ENCODE data around the gene ETS1. TPM values are rescaled to one million over a fixed set of nuclear protein-coding genes. Genes with fewer than 3 reads are reported as not detected.

The ETS1 gene, protein sequence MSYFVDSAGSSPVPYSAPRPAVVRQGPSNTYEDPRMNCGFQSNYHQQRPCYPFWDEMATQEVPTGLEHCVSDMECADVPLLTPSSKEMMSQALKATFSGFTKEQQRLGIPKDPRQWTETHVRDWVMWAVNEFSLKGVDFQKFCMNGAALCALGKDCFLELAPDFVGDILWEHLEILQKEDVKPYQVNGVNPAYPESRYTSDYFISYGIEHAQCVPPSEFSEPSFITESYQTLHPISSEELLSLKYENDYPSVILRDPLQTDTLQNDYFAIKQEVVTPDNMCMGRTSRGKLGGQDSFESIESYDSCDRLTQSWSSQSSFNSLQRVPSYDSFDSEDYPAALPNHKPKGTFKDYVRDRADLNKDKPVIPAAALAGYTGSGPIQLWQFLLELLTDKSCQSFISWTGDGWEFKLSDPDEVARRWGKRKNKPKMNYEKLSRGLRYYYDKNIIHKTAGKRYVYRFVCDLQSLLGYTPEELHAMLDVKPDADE
- total RNA-seq, result 100 to 1,000 TPM; 436 to 444 TPM

DNA sequence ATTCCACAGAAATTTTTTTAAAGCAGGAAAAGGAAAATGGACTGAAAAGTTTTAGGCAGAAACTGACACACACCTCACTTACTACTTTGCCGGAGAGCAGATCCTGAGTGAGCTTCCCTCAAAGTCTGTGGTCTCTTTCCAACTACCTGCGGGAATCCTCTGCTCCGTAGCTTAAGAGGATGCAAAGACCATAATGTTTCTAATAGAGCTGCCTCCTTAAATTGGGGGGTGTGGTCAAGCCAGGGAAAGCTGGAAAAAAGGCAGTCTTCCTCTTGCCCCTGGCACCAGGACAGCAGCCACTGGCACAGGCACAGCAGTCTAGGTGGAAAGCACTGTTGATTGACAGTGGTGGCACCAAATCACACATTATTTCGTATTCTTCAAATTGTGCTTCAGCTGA, at the start of gene ETS1:
Gene ETS1 (minus strand): TSS at position 144 of the 400 bp plus-strand sequence. CDS start 14,428 bp downstream, outside the sequence.
- Mint-ChIP-seq H3K9me3 (no peaks in the 10 kb centered on the region), H3K4me3 (no peak within 1 kb of the TSS), H3K4me1 (ENCODE audit: low read depth) (peaks cover 16% of the 10 kb centered on the region), H3K27ac (no peak within 1 kb of the TSS), H3K27me3 (no peaks in the 10 kb centered on the region), H3K36me3 (no peaks in the 10 kb centered on the region)
- POLR2A ChIA-PET, result no interaction called here
- intact Hi-C loops (cut with micrococcal nuclease), result no loop called here
- no peak for DNase-seq
- CTCF ChIA-PET, result interaction anchor here (1.3 kb wide), 1 partner anchor 11 kb away, joined by 3 read pairs; no protein-coding TSS in a partner anchor

DNA sequence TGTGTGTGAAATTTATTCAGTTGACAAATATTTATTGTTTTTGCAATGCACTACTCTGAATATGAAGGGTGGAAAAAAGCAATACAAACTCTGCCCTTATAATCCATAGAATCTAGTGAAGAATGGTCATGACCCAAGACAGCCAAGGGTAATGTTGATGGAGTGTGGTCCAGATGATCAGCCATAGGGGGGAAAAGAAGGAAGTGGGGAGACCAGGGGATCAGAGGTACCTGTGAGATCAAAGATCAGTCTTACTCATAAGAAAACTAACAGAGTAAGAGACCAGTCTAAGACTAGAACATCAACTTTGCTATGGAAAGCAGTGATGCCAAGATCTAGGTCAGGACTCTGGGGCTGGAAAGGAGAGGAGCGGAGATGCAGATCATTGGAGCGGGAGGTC, 47.0 kb upstream of the ETS1 start:
- CTCF ChIA-PET, result interaction anchor here (0.6 to 12.7 kb wide), 7 partner anchors 9 to 477 kb away, joined by 3 to 264 read pairs (median 25); no protein-coding TSS in a partner anchor
- Mint-ChIP-seq H3K4me3 (no peak overlapping the region), H3K36me3 (no peaks in the 10 kb centered on the region), H3K4me1 (ENCODE audit: low read depth) (peaks cover 30% of the 10 kb centered on the region), H3K27ac (no peak overlapping the region), H3K27me3 (peaks cover 1% of the 10 kb centered on the region), H3K9me3 (no peaks in the 10 kb centered on the region)
- intact Hi-C loops (cut with micrococcal nuclease), result no loop called here
- no peak for DNase-seq
- POLR2A ChIA-PET, result interaction anchor here (0.6 kb wide), 1 partner anchor 970 kb away, joined by 3 read pairs; no protein-coding TSS in a partner anchor

DNA sequence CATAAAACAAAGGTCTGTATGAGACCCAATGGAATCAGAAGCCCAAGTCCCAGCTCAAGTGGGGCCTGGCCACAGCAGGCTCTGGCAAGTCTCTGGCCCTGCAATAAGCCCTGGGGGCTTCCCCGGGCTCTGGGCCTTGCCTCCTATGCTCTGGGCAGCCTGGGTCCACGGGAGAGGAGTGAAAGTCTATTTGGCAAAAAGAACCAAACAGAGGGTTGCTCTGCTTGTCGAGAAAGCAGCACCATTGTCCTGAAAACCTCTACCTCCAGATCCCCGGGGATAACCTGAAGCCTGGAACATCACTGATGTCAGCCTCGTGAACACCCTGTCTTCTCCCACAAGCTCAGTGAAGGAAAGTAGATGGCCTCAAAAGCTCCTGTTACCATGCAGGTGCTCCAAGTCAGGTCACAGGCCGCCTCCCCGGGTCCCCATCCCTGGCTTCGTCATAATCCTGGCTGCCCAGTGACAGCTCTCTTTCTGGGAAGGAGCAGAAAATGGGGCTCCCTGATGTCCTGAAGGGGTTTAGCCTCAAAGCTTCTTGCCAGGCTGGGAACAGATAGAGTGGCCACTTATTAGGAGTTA, 46.1 kb upstream of the ETS1 start:
- Mint-ChIP-seq H3K4me1 (ENCODE audit: low read depth) (peaks cover 39% of the 10 kb centered on the region), H3K27ac (no peak overlapping the region), H3K4me3 (no peak overlapping the region), H3K9me3 (no peaks in the 10 kb centered on the region), H3K36me3 (no peaks in the 10 kb centered on the region), H3K27me3 (peaks cover 1% of the 10 kb centered on the region)
- no peak for DNase-seq
- POLR2A ChIA-PET, result no interaction called here
- intact Hi-C loops (cut with micrococcal nuclease), result no loop called here
- CTCF ChIA-PET, result interaction anchor here (0.8 to 12.7 kb wide), 12 partner anchors 8 to 601 kb away, joined by 3 to 264 read pairs (median 14); no protein-coding TSS in a partner anchor

DNA sequence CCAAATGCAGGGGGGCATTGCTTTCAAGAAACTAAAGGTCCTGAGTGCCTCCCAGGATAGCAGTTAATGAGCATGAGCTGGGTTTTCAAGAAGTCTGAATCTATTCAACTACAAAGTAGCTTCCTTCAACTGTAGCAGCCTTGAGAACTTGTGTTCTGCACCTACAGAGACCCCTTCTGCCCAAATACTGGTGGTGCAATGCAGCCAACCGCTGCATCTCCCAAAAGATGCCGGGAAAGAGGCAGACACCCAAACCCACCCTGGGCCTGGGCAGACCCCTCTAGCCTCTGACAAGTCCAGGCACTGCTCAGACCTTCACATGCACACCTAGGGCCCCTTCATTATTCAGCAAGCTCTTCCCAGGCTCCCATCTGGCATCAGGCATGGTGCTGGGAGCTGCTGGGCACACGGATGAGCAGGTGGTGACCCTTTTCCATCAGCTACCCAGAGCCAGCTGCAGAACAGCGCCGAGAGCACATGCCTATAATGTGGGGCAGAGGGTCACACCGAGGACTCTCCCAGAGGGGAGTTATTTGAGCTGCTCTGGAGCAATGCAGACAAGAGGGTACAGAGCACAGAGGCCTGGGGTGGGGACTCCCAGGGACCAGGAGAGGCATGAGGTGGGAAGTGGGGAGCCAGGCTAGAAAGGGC, 44.9 kb upstream of the ETS1 start:
- no peak overlapping the region for H3K27ac Mint-ChIP-seq
- CTCF ChIA-PET, result interaction anchor here (0.5 to 12.7 kb wide), 49 partner anchors 9 to 600 kb away, joined by 3 to 264 read pairs (median 4); partner anchors contain the start of gene FLI1
- peak; percentile 63 for DNase-seq

DNA sequence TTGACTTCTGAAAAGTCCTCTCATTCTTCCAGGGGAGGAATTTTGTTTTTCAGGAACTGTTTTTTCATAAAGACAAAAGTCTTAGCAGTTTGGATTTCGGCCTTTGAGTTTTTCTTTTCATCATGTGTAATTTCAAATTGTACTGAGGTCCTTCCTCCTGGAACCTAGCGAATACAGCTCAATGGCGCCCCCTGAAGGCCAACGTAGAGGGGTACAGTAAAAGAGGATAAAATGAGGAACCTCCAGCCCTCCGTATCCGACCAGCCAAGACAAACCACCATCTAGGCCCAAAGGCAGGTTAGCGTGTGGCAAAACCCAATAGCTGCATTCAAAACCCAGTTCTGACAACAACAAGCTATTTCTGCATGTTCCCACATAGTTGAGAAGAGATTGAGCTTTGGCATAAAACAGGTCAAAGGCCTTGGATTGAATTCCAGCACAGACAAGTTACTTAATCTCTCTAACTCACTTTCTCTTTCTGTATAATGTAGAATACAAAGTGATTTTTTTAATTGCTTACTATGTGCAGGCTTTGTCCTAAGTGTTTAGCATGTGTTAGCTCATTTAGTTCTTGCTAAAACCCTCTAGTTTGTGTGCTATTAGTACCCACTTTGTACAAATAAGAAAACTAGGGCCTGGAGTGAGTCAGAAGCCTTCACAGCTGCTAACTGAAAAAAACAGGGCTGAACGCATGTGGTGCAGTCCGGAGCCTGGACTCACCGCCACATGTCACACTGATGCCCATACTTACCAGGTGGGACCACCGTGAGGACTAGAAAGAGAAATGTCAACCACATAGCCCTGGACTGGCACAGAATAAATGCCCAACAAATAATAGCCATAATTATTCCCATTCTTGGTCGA, 43.2 kb upstream of the ETS1 start:
- H3K36me3 Mint-ChIP-seq, result no peaks in the 10 kb centered on the region
- H3K27me3 Mint-ChIP-seq, result no peaks in the 10 kb centered on the region
- peak overlapping the region; percentile 65 for H3K4me3 Mint-ChIP-seq
- peak; percentile 94 for DNase-seq
- ChIA-PET CTCF (interaction anchor here (0.6 to 12.7 kb wide), 56 partner anchors 8 to 598 kb away, joined by 3 to 264 read pairs (median 4); partner anchors contain the start of gene FLI1), POLR2A (interaction anchor here (0.6 to 5.6 kb wide), 18 partner anchors 51 to 341 kb away, joined by 3 to 81 read pairs (median 3); no protein-coding TSS in a partner anchor)
- peaks cover 66% of the 10 kb centered on the region for H3K4me1 Mint-ChIP-seq (ENCODE audit: low read depth)
- intact Hi-C loops (cut with micrococcal nuclease), result loop anchor here (1.0 to 2.0 kb wide), 7 partner anchors 50 to 599 kb away; no protein-coding TSS in a partner anchor
- H3K27ac Mint-ChIP-seq, result peak overlapping the region; percentile 92
- no peaks in the 10 kb centered on the region for H3K9me3 Mint-ChIP-seq

More for the DNA sequence above, 44.9 kb upstream of the ETS1 start:
- Mint-ChIP-seq H3K4me1 (ENCODE audit: low read depth) (peaks cover 50% of the 10 kb centered on the region), H3K27me3 (no peaks in the 10 kb centered on the region), H3K9me3 (no peaks in the 10 kb centered on the region), H3K4me3 (no peak overlapping the region), H3K36me3 (no peaks in the 10 kb centered on the region)
- intact Hi-C loops (cut with micrococcal nuclease), result loop anchor here (1.0 kb wide), 2 partner anchors 199 to 475 kb away; no protein-coding TSS in a partner anchor
- POLR2A ChIA-PET, result interaction anchor here (1.4 to 5.6 kb wide), 4 partner anchors 107 to 342 kb away, joined by 3 to 50 read pairs (median 8); no protein-coding TSS in a partner anchor

DNA sequence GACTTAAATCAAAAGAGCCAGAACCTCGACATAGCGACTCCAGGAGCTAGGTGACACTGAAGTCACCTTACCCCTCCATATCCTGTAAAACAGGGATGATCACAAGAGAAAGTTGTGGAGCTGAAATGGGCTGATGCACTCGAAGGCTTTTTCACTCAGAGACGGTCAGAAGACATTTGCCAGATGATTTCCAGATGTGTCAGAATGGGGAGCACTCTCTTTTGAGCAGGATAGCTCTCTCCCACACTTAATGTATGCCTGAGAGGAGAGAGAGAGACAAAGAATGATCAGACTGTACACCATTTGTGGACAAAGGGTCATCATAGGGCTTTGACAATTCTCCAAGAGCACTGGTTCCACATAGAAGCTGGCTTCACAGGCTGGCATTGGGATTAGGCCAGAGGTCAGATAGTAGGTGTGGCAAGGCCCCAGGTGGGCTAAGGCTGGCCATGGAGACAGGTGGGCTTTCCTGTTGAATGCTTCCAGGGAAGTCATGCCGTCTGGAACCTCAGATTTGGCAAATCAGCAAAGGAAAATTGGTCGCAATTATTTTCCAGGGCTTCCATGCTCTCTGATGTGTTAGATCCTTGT, 42.3 kb upstream of the ETS1 start:
- Mint-ChIP-seq H3K4me1 (ENCODE audit: low read depth) (peaks cover 75% of the 10 kb centered on the region), H3K9me3 (no peaks in the 10 kb centered on the region), H3K27me3 (no peaks in the 10 kb centered on the region), H3K36me3 (no peaks in the 10 kb centered on the region), H3K27ac (peak overlapping the region; percentile 92), H3K4me3 (peak overlapping the region; percentile 65)
- POLR2A ChIA-PET, result interaction anchor here (0.6 to 5.6 kb wide), 15 partner anchors 76 to 340 kb away, joined by 3 to 81 read pairs (median 7); no protein-coding TSS in a partner anchor
- intact Hi-C loops (cut with micrococcal nuclease), result loop anchor here (1.0 to 10.0 kb wide), 9 partner anchors 49 to 598 kb away; no protein-coding TSS in a partner anchor
- CTCF ChIA-PET, result interaction anchor here (0.8 to 12.7 kb wide), 36 partner anchors 19 to 597 kb away, joined by 3 to 264 read pairs (median 5); no protein-coding TSS in a partner anchor
- DNase-seq, result no peak

DNA sequence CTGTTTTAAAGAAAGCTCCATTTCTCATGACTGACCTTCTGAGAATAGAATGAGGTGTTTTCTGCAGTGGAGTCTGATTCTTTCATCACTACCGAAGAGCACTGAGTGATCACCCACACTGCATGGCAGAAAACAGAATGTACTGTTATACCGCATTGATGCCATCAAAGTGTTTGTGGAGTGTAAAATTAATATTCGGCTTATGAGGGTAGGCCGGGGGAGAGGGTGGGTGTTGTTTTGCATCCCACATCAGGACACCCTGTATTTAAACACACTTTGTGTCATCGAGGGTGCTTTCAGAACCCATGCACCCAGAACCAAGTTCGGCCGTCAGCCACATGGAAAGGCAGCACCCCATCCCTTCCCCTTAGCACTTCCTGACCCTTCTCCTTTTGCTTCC, 41.3 kb upstream of the ETS1 start:
- ChIA-PET POLR2A (interaction anchor here (1.0 to 5.6 kb wide), 18 partner anchors 12 to 339 kb away, joined by 3 to 81 read pairs (median 6); no protein-coding TSS in a partner anchor), CTCF (interaction anchor here (0.5 to 12.7 kb wide), 25 partner anchors 28 to 471 kb away, joined by 3 to 264 read pairs (median 5); no protein-coding TSS in a partner anchor)
- DNase-seq, result peak; percentile 35
- no peaks in the 10 kb centered on the region for H3K27me3 Mint-ChIP-seq
- peak overlapping the region; percentile 65 for H3K4me3 Mint-ChIP-seq
- H3K36me3 Mint-ChIP-seq, result no peaks in the 10 kb centered on the region
- H3K4me1 Mint-ChIP-seq (ENCODE audit: low read depth), result peaks cover 81% of the 10 kb centered on the region
- intact Hi-C loops (cut with micrococcal nuclease), result loop anchor here (1.0 to 10.0 kb wide), 2 partner anchors 121 to 304 kb away; no protein-coding TSS in a partner anchor
- peak overlapping the region; percentile 92 for H3K27ac Mint-ChIP-seq
- H3K9me3 Mint-ChIP-seq, result no peaks in the 10 kb centered on the region

DNA sequence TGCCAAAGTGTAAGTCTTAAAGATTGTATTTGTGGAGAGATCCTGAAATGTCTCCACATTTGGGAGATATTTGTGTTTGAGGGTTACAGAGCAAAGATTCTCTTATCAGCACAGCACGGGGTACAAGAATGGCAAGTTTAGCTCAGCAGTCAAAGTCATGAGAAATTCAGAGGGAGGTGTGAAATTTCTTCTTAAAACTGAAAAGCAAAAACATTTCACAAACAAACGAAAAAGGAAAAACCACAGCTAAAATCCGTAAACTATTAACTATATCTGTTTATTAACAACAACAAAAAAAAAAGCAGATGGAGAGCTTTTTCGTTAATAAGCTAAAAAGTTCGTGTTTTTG, 40.9 kb upstream of the ETS1 start:
- H3K27ac Mint-ChIP-seq, result peak overlapping the region; percentile 92
- peaks cover 85% of the 10 kb centered on the region for H3K4me1 Mint-ChIP-seq (ENCODE audit: low read depth)
- no peaks in the 10 kb centered on the region for H3K9me3 Mint-ChIP-seq
- no peaks in the 10 kb centered on the region for H3K36me3 Mint-ChIP-seq
- peak overlapping the region; percentile 65 for H3K4me3 Mint-ChIP-seq
- no peaks in the 10 kb centered on the region for H3K27me3 Mint-ChIP-seq
- CTCF ChIA-PET, result interaction anchor here (0.5 to 12.7 kb wide), 21 partner anchors 28 to 457 kb away, joined by 3 to 264 read pairs (median 5); no protein-coding TSS in a partner anchor
- DNase-seq, result no peak
- POLR2A ChIA-PET, result interaction anchor here (1.0 to 5.6 kb wide), 16 partner anchors 11 to 338 kb away, joined by 3 to 81 read pairs (median 7); no protein-coding TSS in a partner anchor
- intact Hi-C loops (cut with micrococcal nuclease), result loop anchor here (10.0 kb wide), 1 partner anchor 303 kb away; no protein-coding TSS in a partner anchor

DNA sequence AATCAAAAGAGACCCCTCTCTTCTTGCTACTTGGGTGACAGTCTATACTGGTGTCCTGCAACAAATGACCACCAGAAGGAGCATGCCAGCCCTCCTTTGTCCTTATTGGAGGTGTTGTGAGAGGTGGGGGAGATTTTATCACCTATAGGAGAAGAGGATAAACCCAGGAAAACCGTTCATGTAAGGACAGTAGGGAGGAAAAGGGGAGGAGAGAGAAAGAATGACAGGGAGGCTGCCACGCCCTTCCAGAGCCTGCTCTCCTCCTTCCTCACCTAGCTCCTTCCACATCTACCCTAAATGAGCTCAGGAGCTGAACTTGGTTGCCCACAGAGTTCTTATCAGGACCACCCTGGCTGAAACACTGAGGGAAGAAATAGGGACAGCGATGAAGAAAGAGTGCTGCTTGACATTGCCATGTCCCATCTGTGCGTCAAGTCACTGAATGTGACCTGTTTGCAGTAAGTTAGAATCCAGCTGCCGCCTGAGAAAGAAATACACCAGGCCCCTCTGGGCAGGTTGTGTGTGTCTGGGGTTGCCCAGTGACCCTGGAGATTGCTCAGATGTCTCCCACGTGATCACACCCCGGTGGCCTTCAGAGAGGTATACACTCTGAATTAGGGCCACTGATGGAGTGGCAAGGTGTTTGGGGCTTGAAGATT, 40.4 kb upstream of the ETS1 start:
- peak; percentile 66 for DNase-seq
- H3K36me3 Mint-ChIP-seq, result no peaks in the 10 kb centered on the region
- POLR2A ChIA-PET, result interaction anchor here (0.7 to 5.6 kb wide), 16 partner anchors 11 to 338 kb away, joined by 3 to 81 read pairs (median 7); no protein-coding TSS in a partner anchor
- H3K27me3 Mint-ChIP-seq, result no peaks in the 10 kb centered on the region
- peaks cover 90% of the 10 kb centered on the region for H3K4me1 Mint-ChIP-seq (ENCODE audit: low read depth)
- peak overlapping the region; percentile 65 for H3K4me3 Mint-ChIP-seq
- CTCF ChIA-PET, result interaction anchor here (0.6 to 12.7 kb wide), 20 partner anchors 27 to 457 kb away, joined by 3 to 264 read pairs (median 4); no protein-coding TSS in a partner anchor
- no peaks in the 10 kb centered on the region for H3K9me3 Mint-ChIP-seq
- peak overlapping the region; percentile 92 for H3K27ac Mint-ChIP-seq
- intact Hi-C loops (cut with micrococcal nuclease), result loop anchor here (10.0 kb wide), 1 partner anchor 303 kb away; no protein-coding TSS in a partner anchor

Data from activated CD4-positive, alpha-beta memory T cell treated with anti-CD3 and anti-CD28 coated beads for 36 hours (primary cell).